Tibial artery (tissue), 4 donors: ENCODE data around the gene CSRP1.

Experiments
- DNase-seq, 2 donors: peaks; one replicate each; pipeline ENCODE4 v3.0.0-alpha.2; 2019
- H3K27ac ChIP-seq, 2 donors: fragments of 200-600 bp; sonication (generic) in 1 of 2; 1 replicate in 1 of 2; 2 replicates in 1 of 2; pipeline ENCODE4 v1.5.1; 2018 to 2019; ENCODE audit warnings: mild to moderate bottlenecking in 1 of 2
- H3K27me3 ChIP-seq, 2 donors: fragments of 200-600 bp; sonication (generic) in 1 of 2; one replicate each; pipeline versions ENCODE4 v1.5.1 to v1.6.0; 2016 to 2019
- H3K36me3 ChIP-seq, 3 donors: fragments of 200-600 bp; sonication (generic) in 2 of 3; one replicate each; pipeline ENCODE4 v1.5.1; 2016 to 2019; ENCODE audit warnings: mild to moderate bottlenecking in 2 of 3
- H3K4me1 ChIP-seq, 4 donors: fragments of 200-600 bp; sonication (generic) in 2 of 4; 1 replicate in 3 of 4; 2 replicates in 1 of 4; pipeline ENCODE4 v1.5.1; 2016 to 2019
- H3K4me3 ChIP-seq, 2 donors: fragments of 200-600 bp; sonication (generic) in 1 of 2; 1 replicate in 1 of 2; 2 replicates in 1 of 2; pipeline ENCODE4 v1.5.1; 2018 to 2019; ENCODE audit warnings: mild to moderate bottlenecking in 2 of 2
- H3K9me3 ChIP-seq, 3 donors: fragments of 200-600 bp; sonication (generic) in 1 of 3; one replicate each; pipeline ENCODE4 v1.5.1; 2016 to 2019
- CTCF ChIP-seq, 2 experiments: fragments of 200-600 bp in 1 of 2; fragments of 450-650 bp in 1 of 2; IDR thresholded peaks; one replicate each; pipeline ENCODE4 v1.5.1; 2017 to 2019; ENCODE audit warnings: antibody characterized with exemption in 2 of 2, mild to moderate bottlenecking in 1 of 2, moderate library complexity in 1 of 2
- intact Hi-C: fragments of 100-400 bp; cut with DNase I; formaldehyde crosslinking; loops from one replicate; pipeline ENCODE4 v1.15.0; 2023; ENCODE audit warnings: low total_unique reads

Gene CSRP1

DNA sequence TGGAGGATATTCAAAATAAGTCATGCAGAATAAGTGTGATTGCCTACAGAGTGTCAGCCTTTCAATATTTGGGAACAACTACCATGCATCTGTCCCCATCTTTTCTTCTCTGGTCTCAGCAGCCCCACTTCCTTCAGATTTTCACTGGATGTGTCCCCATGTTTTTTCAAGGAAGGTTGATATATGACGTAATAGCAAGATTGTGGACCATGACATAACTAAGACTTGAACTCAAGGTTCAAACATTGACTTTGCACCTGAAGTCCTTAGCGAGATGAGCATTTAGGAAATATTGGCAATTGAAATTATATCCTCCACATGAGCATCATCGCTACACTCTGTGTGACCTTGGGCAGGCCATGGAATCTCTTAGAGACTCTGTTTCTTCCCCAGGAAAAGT lies 37.8 kb upstream of the CSRP1 start:
- no peak for DNase-seq

GRCh38 chr1:201543871-201544642 lies 37.1 kb upstream of the CSRP1 start:
- Histone ChIP-seq H3K9me3 (no peaks in the 10 kb centered on the region), H3K27me3 (no peaks in the 10 kb centered on the region), H3K4me3 (no peak overlapping the region), H3K27ac (peak overlapping the region; percentile 19 to 82), H3K4me1 (peaks cover 0 to 40% (median 15%) of the 10 kb centered on the region in 4 donors), H3K36me3 (no peaks in the 10 kb centered on the region)
- intact Hi-C loops = loop anchor here (5.0 kb wide), 1 partner anchor 163 kb away; no protein-coding TSS in a partner anchor
- TF ChIP-seq CTCF (IDR thresholded peaks at IDR 0.05) = no peak
- DNase-seq = no peak

More for the DNA sequence above, 37.8 kb upstream of the CSRP1 start:
- no peak overlapping the region for H3K4me3 ChIP-seq
- intact Hi-C loops = loop anchor here (5.0 kb wide), 1 partner anchor 163 kb away; no protein-coding TSS in a partner anchor
- H3K27me3 ChIP-seq = no peaks in the 10 kb centered on the region
- TF ChIP-seq CTCF (IDR thresholded peaks at IDR 0.05) = no peak
- H3K27ac ChIP-seq = no peak overlapping the region
- no peaks in the 10 kb centered on the region for H3K9me3 ChIP-seq
- H3K36me3 ChIP-seq = no peaks in the 10 kb centered on the region
- peaks cover 0 to 40% (median 13%) of the 10 kb centered on the region in 4 donors for H3K4me1 ChIP-seq

DNA sequence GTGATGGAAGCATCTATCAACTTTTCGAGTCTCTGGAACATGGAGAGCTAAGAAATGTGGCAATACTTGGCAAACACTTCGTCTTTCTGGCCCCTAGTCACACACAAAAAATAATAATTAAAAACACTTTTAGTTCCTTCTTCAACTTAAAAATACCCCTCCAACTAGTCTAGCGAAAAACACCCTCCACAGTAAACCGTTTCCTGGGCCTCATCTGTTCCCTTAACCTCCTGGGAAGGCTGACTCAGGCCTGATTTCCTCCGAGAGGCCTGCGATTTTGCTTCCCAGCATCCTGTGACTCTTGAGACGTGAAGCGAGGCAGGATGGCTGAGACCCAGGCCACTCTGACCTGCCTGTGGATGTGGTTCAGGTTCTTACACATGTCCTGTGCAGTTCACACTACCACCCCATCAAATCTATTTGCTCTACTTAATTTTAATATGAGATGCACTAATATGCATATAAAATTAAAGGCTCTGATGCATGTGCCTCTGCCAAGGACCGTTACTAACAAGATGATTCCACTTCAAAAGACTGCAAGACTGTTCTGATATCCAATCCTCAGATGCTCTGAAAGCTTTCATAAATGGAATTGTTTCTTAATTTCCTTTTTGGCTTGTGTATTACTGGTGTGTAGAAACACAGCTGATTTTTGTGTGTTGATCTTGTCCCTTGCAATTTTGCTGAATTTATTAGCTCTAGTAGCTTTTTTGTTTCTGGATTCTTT lies 35.5 kb upstream of the CSRP1 start:
- no peak for DNase-seq
- H3K9me3 ChIP-seq = no peaks in the 10 kb centered on the region
- intact Hi-C loops = loop anchor here (5.0 kb wide), 1 partner anchor 165 kb away; no protein-coding TSS in a partner anchor
- no peaks in the 10 kb centered on the region for H3K36me3 ChIP-seq
- peak overlapping the region; percentile 70 to 82 for H3K27ac ChIP-seq
- H3K4me1 ChIP-seq = peaks cover 0 to 52% (median 25%) of the 10 kb centered on the region in 4 donors
- no peaks in the 10 kb centered on the region for H3K27me3 ChIP-seq
- TF ChIP-seq CTCF (IDR thresholded peaks at IDR 0.05) = no peak
- no peak overlapping the region for H3K4me3 ChIP-seq

DNA sequence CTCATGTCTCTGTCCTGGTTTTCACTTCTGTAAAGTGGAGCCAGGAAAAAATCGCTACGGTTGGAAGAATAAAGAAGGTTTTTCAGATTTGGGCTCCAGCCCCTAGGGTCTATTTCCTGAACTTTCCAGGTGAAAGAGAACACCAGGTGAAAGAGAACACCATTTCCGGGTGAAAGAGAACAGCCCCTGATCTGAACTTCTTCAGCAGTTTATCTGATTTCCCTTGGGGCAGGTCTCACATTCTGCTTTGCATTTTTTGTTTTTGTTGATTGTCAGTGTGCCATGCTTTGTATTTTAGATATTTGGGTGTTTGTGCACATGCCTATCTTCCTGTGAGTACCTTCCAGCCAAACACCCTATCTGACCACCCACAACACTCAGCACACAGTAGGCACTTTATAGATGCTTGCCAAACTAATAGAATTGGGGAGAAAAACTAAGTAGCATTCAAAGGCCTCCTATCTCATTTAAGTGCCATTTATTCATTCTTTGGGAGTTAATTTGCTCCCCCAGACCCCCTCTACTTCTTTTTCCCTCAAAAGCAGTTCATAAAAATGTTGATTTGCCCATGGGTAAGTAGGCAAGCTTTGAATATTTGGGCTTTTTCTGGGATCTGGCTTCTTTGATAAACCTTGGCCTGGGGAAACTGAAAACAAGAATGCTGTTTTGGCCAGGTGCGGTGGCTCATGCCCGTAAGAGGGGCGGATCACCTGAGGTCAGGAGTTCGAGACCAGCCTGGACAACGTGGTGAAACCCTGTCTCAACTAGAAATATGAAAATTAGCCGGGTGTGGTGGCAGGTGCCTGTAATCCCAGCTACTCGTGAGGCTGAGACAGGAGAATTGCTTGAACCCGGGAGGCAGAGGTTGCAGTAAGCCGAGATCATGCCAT lies 34.2 kb upstream of the CSRP1 start:
- intact Hi-C loops = loop anchor here (5.0 kb wide), 1 partner anchor 166 kb away; no protein-coding TSS in a partner anchor
- Histone ChIP-seq H3K36me3 (no peaks in the 10 kb centered on the region), H3K27me3 (no peaks in the 10 kb centered on the region), H3K9me3 (no peaks in the 10 kb centered on the region), H3K27ac (peak overlapping the region; percentile 70 to 82), H3K4me3 (peak overlapping the region; percentile 58 to 60), H3K4me1 (peaks cover 0 to 66% (median 39%) of the 10 kb centered on the region in 4 donors)
- no peak for TF ChIP-seq CTCF (IDR thresholded peaks at IDR 0.05)
- DNase-seq = no peak
